AG04450 (cell line): ENCODE data around the gene SLC6A6. TPM values are rescaled to one million over a fixed set of nuclear protein-coding genes. Genes with fewer than 3 reads are reported as not detected.

Experiments
- CTCF ChIA-PET: fragments of 300-600, 350-600 bp; formaldehyde crosslinking; extraction: SDS; loops from one replicate; lab custom pipeline; 2022; ENCODE audit warnings: antibody characterized with exemption, inconsistent platforms; lab: Charles Lee
- POLR2A ChIA-PET: fragments of 350-600 bp; formaldehyde crosslinking; extraction: SDS; loops from one replicate; lab custom pipeline; 2021; ENCODE audit warnings: antibody characterized with exemption, inconsistent platforms; lab: Yijun Ruan, JAX
- DNase-seq: peaks from one replicate; pipeline ENCODE4 v3.0.0-alpha.2; 2011; ENCODE audit warnings: low read depth, low spot score
- H3K27ac ChIP-seq: one replicate; pipeline ENCODE4 v1.5.1; 2012; ENCODE audit warnings: low read depth, low read length, control low read depth
- H3K27me3 ChIP-seq: one replicate; pipeline ENCODE4 v1.6.0; 2012; ENCODE audit warnings: low read length; ENCODE audit not compliant: control insufficient read depth, insufficient read depth
- H3K4me3 ChIP-seq: 2 replicates; pipeline ENCODE4 v1.5.1; 2011; ENCODE audit warnings: mild to moderate bottlenecking, low read depth, low read length, control low read depth
- H3K9me3 ChIP-seq: 2 replicates; pipeline ENCODE4 v1.5.1; 2012; ENCODE audit warnings: low read length; ENCODE audit not compliant: control insufficient read depth, insufficient read depth
- CTCF ChIP-seq: IDR thresholded peaks from 2 replicates; pipeline ENCODE4 v1.5.1; 2011; ENCODE audit warnings: low read depth, low read length, control low read depth, inconsistent platforms
- polyA plus RNA-seq: library from polyadenylated mRNA; depleted of rRNA; stranded (reverse); fragments of >200 nt; gene quantifications from 2 replicates; pipeline ENCODE4 v1.2.3, GENCODE V29; 2011

The SLC6A6 gene
- polyA plus RNA-seq, 1 experiment, result 30.8 TPM

GRCh38 chr3:14396031-14396692 is 6.2 kb upstream of the SLC6A6 start:
- ChIA-PET CTCF (no interaction called here), POLR2A (no interaction called here)
- Histone ChIP-seq H3K4me3 (no peak overlapping the region), H3K9me3 (no peaks in the 10 kb centered on the region), H3K27me3 (peaks cover 2% of the 10 kb centered on the region), H3K27ac (no peak overlapping the region)
- no peak for TF ChIP-seq CTCF
- no peak for DNase-seq

- no peak for TF ChIP-seq CTCF
- ChIA-PET POLR2A (no interaction called here), CTCF (no interaction called here)
- no peak overlapping the region for H3K27ac ChIP-seq
- no peak for DNase-seq
- H3K27me3 ChIP-seq, result peaks cover 2% of the 10 kb centered on the region
- no peaks in the 10 kb centered on the region for H3K9me3 ChIP-seq
- H3K4me3 ChIP-seq, result no peak overlapping the region
Observed at GRCh38 chr3:14397046-14397445, 5.4 kb upstream of the SLC6A6 start.

GRCh38 chr3:14397531-14397930 is 4.9 kb upstream of the SLC6A6 start:
- Histone ChIP-seq H3K9me3 (no peaks in the 10 kb centered on the region), H3K27me3 (peaks cover 2% of the 10 kb centered on the region), H3K27ac (no peak overlapping the region), H3K4me3 (no peak overlapping the region)
- no peak for DNase-seq
- CTCF ChIA-PET, result interaction anchor here (1.8 kb wide), 1 partner anchor 194 kb away, joined by 10 read pairs; no protein-coding TSS in a partner anchor
- POLR2A ChIA-PET, result no interaction called here
- no peak for TF ChIP-seq CTCF

- no peak for DNase-seq
- ChIA-PET POLR2A (no interaction called here), CTCF (interaction anchor here (0.6 to 1.8 kb wide), 2 partner anchors 26 to 195 kb away, joined by 3 to 10 read pairs; no protein-coding TSS in a partner anchor)
- Histone ChIP-seq H3K9me3 (no peaks in the 10 kb centered on the region), H3K4me3 (no peak overlapping the region), H3K27me3 (peaks cover 2% of the 10 kb centered on the region), H3K27ac (no peak overlapping the region)
- no peak for TF ChIP-seq CTCF
Observed at GRCh38 chr3:14397940-14398796, 4.2 kb upstream of the SLC6A6 start.

- H3K27ac ChIP-seq, result no peak overlapping the region
- peaks cover 2% of the 10 kb centered on the region for H3K27me3 ChIP-seq
- H3K4me3 ChIP-seq, result no peak overlapping the region
- no peak for DNase-seq
- CTCF ChIA-PET, result interaction anchor here (0.6 to 1.8 kb wide), 2 partner anchors 25 to 195 kb away, joined by 3 to 10 read pairs; no protein-coding TSS in a partner anchor
- POLR2A ChIA-PET, result no interaction called here
- no peak for TF ChIP-seq CTCF
- no peaks in the 10 kb centered on the region; the same call in 1 of the 2 replicates for H3K9me3 ChIP-seq
Observed at GRCh38 chr3:14398797-14399106, 3.7 kb upstream of the SLC6A6 start.
